Ramos (cell line): ENCODE data around the gene VPS37B.

Experiments
- in situ Hi-C: fragments of 300-500 bp; cut with MboI; formaldehyde crosslinking; loops from one replicate; pipeline ENCODE4 v1.14.3; 2022; ENCODE audit warnings: low sequenced_read_pairs; ENCODE audit not compliant: unreplicated experiment

The VPS37B gene

GRCh38 chr12:122845865-122846621, 49.9 kb downstream of the VPS37B start:
- in situ Hi-C loops, result no loop called here

- in situ Hi-C loops, result no loop called here
These were observed 50.7 kb downstream of the VPS37B start for GRCh38 chr12:122845041-122845864.

- in situ Hi-C loops, result no loop called here
These were observed 51.5 kb downstream of the VPS37B start for GRCh38 chr12:122844366-122844971.

GRCh38 chr12:122843455-122843854, 52.5 kb downstream of the VPS37B start:
- in situ Hi-C loops, result no loop called here

- in situ Hi-C loops, result no loop called here
These were observed 53.2 kb downstream of the VPS37B start for GRCh38 chr12:122842505-122843405.

- in situ Hi-C loops, result no loop called here
These were observed 54.2 kb downstream of the VPS37B start for GRCh38 chr12:122841544-122842321.

GRCh38 chr12:122840580-122841513, 55.1 kb downstream of the VPS37B start:
- in situ Hi-C loops, result no loop called here

- in situ Hi-C loops, result no loop called here
These were observed 55.9 kb downstream of the VPS37B start for GRCh38 chr12:122839907-122840554.

GRCh38 chr12:122838841-122839240, 57.1 kb downstream of the VPS37B start:
- in situ Hi-C loops, result no loop called here

- in situ Hi-C loops, result no loop called here
These were observed 58.3 kb downstream of the VPS37B start for GRCh38 chr12:122837306-122838265.

GRCh38 chr12:122836027-122836921, 59.6 kb downstream of the VPS37B start:
- in situ Hi-C loops, result no loop called here

GRCh38 chr12:122835750-122836026, 60.2 kb downstream of the VPS37B start:
- in situ Hi-C loops, result no loop called here

- in situ Hi-C loops, result no loop called here
These were observed 60.8 kb downstream of the VPS37B start, which contains the start of gene HIP1R for GRCh38 chr12:122834921-122835749. Gene HIP1R, plus strand, starts transcription at chr12:122835457. Its CDS starts 94 bp downstream, at chr12:122835551.

GRCh38 chr12:122834104-122834920, 61.6 kb downstream of the VPS37B start:
- in situ Hi-C loops, result no loop called here
